GM19395 (cell line): Measurements from ENCODE around the gene ZNF442.
"Not testable (repeated sequence)": the region's sequence is repeated elsewhere in the genome, so short reads cannot be mapped to it uniquely, and the experiment has no call there.

ENCODE experiments used
- ATAC-seq: cut with Tn5 transposase; IDR thresholded peaks from one replicate; pipeline ENCODE4 v1.9.1; 2021; ENCODE audit warnings: mild to moderate bottlenecking, moderate library complexity; ENCODE audit not compliant: unreplicated experiment

ZNF442 gene

GRCh38 chr19:12365236-12366162, at the start of gene ZNF442:
TSS of gene ZNF442 (minus strand) at chr19:12365683. CDS start at chr19:12363631, 2,052 bp downstream.
- ATAC-seq: peak; percentile 79

GRCh38 chr19:12411893-12412292, 46.4 kb upstream of the ZNF442 start:
- ATAC-seq: no peak

- peak; percentile 91 for ATAC-seq
Measured at GRCh38 chr19:12400633-12401502, 35.4 kb upstream of the ZNF442 start, which contains the start of gene ZNF799. TSS of gene ZNF799 (minus strand) at chr19:12401271. CDS start at chr19:12401070, 201 bp downstream.

DNA sequence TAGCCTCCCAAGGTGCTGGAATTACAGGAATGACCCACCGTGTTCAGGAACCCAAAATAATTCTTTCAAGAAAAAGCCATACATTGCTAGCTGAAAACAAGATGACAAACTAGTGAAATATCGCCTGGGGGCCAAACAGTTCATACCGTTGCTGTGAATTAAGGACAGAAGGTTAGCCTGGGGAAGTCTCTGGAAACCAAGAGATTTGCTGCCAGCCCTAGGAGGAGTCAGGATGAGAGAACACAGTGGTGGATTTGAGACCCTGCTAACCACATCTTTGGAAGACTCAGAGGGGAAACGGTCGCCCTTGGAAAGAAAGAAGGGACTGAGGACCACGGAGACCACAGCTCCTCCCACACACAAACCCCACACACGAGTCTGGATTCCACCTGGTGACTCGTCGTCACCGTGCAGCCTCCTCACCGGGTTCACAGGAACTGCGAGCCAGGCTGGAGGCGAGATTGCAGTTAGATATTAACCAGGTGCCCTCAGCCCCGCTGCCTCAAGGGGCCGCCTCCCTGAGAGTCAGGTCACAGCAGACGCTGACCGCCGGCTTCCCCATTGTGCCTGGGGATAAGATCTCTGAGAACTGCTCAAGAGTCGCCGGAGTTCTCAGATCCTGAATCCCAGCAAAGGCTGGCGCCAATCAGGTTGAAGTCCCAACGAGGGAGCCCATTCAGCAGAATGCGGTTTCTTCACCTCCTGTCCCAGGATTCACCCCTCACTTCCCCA, 34.6 kb upstream of the ZNF442 start:
- peak; percentile 46 for ATAC-seq

- ATAC-seq: not testable (repeated sequence)
Measured at GRCh38 chr19:12391148-12391547, 25.7 kb upstream of the ZNF442 start.

DNA sequence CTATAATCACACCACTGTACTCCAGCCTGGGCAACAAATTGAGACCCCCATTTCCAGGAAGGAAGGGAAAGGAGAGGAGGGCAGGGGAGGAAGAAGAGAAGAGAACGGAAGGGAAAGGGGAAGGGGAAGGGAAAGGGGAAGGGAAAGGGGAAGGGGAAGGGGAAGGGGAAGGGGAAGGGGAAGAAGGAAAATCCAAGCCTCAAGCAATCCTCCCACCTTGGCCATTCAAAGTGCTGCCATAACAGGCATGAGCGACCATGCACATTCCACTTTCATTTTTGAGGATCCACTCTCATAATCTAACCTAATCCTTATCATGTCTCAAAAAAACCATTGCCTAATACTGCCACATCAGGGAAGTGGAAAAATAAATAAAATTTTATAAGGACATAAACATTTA, 20.9 kb upstream of the ZNF442 start:
- not testable (repeated sequence) for ATAC-seq

DNA sequence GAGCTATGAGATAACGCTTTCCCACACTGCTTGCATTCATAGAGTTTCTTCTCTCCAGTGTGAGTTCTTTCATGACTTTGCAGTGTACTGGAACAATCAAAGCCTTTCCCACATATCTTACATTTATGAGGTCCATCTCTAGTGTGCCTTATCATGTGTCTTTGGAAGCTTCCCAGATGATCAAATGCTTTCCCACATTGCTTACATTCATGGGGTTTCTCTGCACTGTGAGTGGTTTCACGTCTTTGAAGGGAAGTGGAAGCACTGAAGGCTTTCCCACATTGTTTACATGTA, 14.9 kb upstream of the ZNF442 start:
- no peak for ATAC-seq

DNA sequence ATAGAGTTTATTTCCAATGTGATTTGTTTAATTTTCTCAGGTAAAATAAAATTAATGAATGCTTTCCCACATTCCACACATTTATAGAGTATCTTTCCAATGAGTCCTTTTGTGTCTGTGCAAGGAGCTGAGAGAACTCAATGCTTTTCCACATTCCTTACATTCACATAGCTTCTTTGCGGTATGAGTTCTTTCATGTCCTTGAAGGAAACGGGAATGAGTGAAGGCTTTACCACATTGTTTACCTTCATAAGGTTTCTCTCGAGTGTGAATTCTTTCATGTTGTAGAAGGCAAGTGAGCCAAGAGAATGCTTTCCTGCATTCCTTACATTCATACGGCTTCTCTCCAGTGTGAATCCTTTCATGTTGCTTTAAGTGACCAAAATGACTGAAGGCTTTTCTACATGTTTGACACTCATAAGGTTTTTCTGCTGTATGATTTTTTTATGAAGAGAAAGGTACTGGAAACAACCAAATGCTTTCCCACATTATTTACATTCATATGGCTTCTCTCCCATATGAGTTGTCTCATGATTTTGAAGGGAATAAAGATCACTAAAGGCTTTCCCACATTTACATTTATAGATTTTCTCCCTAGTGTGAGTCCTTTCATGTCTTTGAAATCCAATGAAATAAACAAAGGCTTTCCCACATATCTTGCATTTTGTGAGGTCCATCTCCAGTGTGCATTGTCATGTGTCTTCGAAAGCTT, 14.4 kb upstream of the ZNF442 start:
- no peak for ATAC-seq

- no peak for ATAC-seq
Measured at GRCh38 chr19:12374026-12374425, 8.5 kb upstream of the ZNF442 start.

DNA sequence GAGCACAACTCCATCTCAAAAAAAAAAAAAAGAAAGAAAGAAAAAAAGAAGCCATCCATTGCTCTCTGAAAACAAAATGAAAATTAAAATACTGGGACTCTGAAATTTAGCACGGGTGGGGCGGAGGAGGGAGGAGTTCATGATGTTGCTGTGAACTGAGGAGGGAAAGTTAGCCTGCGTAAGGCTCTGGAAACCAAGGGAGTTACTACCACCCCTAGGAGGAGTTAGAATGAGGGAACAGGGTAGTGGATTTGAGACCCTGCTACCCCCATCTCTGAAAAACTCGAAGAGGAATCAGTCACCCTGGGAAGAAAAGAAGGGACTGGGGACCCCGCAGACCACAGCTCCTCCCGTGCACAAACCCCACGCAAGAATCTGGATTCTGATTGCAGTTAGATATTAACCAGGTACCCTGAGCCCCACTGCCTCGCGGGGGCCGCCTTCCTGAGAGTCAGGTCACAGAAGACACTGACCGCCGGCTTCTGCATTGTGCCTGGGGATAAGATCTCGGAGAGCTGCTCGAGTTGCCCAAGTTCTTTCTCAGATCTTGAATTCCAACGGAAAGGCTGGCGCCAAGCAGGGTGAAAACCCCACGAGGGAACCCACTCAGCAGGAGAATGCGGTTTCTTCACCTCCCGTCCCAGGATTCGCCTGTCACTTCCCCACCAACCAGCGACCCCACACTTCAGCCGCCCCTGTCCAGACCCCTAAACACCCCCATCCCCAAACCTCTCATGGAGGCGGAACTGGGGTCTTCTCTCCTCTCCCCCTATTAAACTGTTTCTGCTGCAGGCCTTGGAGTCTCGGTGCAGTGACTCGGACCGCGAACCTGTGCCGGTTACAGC, 870 bp downstream of the ZNF442 start:
- ATAC-seq: peak; percentile 14

- ATAC-seq: not testable (repeated sequence)
Measured at GRCh38 chr19:12362236-12362635, 3.2 kb downstream of the ZNF442 start.

GRCh38 chr19:12353375-12353774, 12.1 kb downstream of the ZNF442 start:
- ATAC-seq: no peak

- ATAC-seq: no peak
Measured at GRCh38 chr19:12350890-12351197, 14.6 kb downstream of the ZNF442 start.

GRCh38 chr19:12350185-12350889, 15.1 kb downstream of the ZNF442 start:
- no peak for ATAC-seq

DNA sequence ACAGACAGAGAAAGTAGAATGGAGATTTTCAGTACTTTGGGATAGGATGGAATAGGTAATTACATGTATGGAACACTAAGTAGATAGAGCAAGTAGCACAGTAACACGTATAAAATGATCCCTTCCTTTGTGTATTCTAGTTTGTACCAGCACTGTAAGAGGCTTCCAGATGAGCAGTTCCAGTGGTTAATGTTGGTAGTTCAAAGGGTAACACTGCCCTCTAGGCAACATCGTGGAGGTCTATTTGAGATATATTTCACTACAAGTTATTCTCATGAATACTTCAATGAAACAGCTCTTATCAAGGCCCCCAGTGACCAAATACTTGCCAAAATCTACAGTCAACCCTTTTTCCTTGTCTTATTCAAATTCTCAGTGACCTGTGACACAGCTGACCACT, 18.6 kb downstream of the ZNF442 start:
- ATAC-seq: no peak

GRCh38 chr19:12345197-12345596, 20.3 kb downstream of the ZNF442 start:
- no peak for ATAC-seq

GRCh38 chr19:12333162-12334159, 32.0 kb downstream of the ZNF442 start, which contains the start of gene ZNF563:
TSS of gene ZNF563 (minus strand) at chr19:12333633. CDS start at chr19:12333482, 151 bp downstream.
- ATAC-seq: peak; percentile 91
